GM19025 (cell line): ENCODE measurements around the gene L3MBTL4.

Experiments
- ATAC-seq: cut with Tn5 transposase; IDR thresholded peaks from one replicate; pipeline ENCODE4 v1.9.1; 2021; ENCODE audit warnings: mild to moderate bottlenecking, low read depth, moderate library complexity; ENCODE audit not compliant: unreplicated experiment

Gene L3MBTL4

GRCh38 chr18:6367208-6367607, 47.5 kb downstream of the L3MBTL4 start:
- no peak for ATAC-seq

GRCh38 chr18:6366776-6367175, 47.9 kb downstream of the L3MBTL4 start:
- ATAC-seq = no peak

- no peak for ATAC-seq
Observed at GRCh38 chr18:6365385-6365784, 49.3 kb downstream of the L3MBTL4 start.

GRCh38 chr18:6363216-6363615, 51.5 kb downstream of the L3MBTL4 start:
- peak; percentile 64 for ATAC-seq

GRCh38 chr18:6362559-6363129, 52.1 kb downstream of the L3MBTL4 start:
- no peak for ATAC-seq

GRCh38 chr18:6357668-6358067, 57.0 kb downstream of the L3MBTL4 start:
- ATAC-seq = no peak

- ATAC-seq = peak; percentile 59
Observed at GRCh38 chr18:6355789-6356589, 58.7 kb downstream of the L3MBTL4 start.

GRCh38 chr18:6352275-6352674, 62.4 kb downstream of the L3MBTL4 start:
- no peak for ATAC-seq

GRCh38 chr18:6342990-6343389, 71.7 kb downstream of the L3MBTL4 start:
- no peak for ATAC-seq

- ATAC-seq = no peak
Observed at GRCh38 chr18:6341709-6342108, 73.0 kb downstream of the L3MBTL4 start.

- no peak for ATAC-seq
Observed at GRCh38 chr18:6341303-6341702, 73.4 kb downstream of the L3MBTL4 start.

GRCh38 chr18:6340121-6340520, 74.6 kb downstream of the L3MBTL4 start:
- ATAC-seq = no peak

- ATAC-seq = no peak
Observed at GRCh38 chr18:6336239-6336638, 78.5 kb downstream of the L3MBTL4 start.

GRCh38 chr18:6333981-6334380, 80.7 kb downstream of the L3MBTL4 start:
- ATAC-seq = no peak

GRCh38 chr18:6331872-6332271, 82.8 kb downstream of the L3MBTL4 start:
- no peak for ATAC-seq

GRCh38 chr18:6330786-6331185, 83.9 kb downstream of the L3MBTL4 start:
- ATAC-seq = no peak

- no peak for ATAC-seq
Observed at GRCh38 chr18:6328621-6329010, 86.1 kb downstream of the L3MBTL4 start.

- ATAC-seq = no peak
Observed at GRCh38 chr18:6327895-6328620, 86.7 kb downstream of the L3MBTL4 start.

- ATAC-seq = no peak
Observed at GRCh38 chr18:6327485-6327884, 87.2 kb downstream of the L3MBTL4 start.

GRCh38 chr18:6326566-6326965, 88.1 kb downstream of the L3MBTL4 start:
- ATAC-seq = no peak

- ATAC-seq = no peak
Observed at GRCh38 chr18:6323319-6323889, 91.3 kb downstream of the L3MBTL4 start.
